ENCODE results near the gene RBFOX2.
"Not testable (repeated sequence)": the region's sequence is repeated elsewhere in the genome, so short reads cannot be mapped to it uniquely, and the experiment has no call there.

Gene RBFOX2

GRCh38 chr22:35728639-35729308 lies 299.9 kb downstream of the RBFOX2 start:
- no peak for DNase-seq

GRCh38 chr22:35727436-35727835 lies 301.2 kb downstream of the RBFOX2 start:
- no peak for DNase-seq

- no peak for DNase-seq
Measured at GRCh38 chr22:35726933-35727332, 301.7 kb downstream of the RBFOX2 start.

GRCh38 chr22:35726398-35726797 lies 302.2 kb downstream of the RBFOX2 start:
- DNase-seq, result no peak

- no peak for DNase-seq
Measured at GRCh38 chr22:35725521-35725920, 303.1 kb downstream of the RBFOX2 start.

GRCh38 chr22:35721960-35722359 lies 306.7 kb downstream of the RBFOX2 start:
- DNase-seq, result no peak

GRCh38 chr22:35719212-35719875 lies 309.3 kb downstream of the RBFOX2 start:
- no peak for DNase-seq

GRCh38 chr22:35717572-35717971 lies 311.1 kb downstream of the RBFOX2 start, which contains the start of gene APOL5:
Gene APOL5, plus strand, starts transcription at chr22:35717872. Its CDS starts 0 bp downstream, at chr22:35717872.
- DNase-seq, result no peak

GRCh38 chr22:35712672-35713071 lies 316.0 kb downstream of the RBFOX2 start:
- DNase-seq, result no peak

- DNase-seq, result no peak
Measured at GRCh38 chr22:35711336-35711735, 317.3 kb downstream of the RBFOX2 start.

GRCh38 chr22:35708917-35709316 lies 319.7 kb downstream of the RBFOX2 start:
- no peak for DNase-seq

GRCh38 chr22:35708453-35708852 lies 320.2 kb downstream of the RBFOX2 start:
- no peak for DNase-seq

GRCh38 chr22:35705141-35705540 lies 323.5 kb downstream of the RBFOX2 start:
- DNase-seq, result no peak

- DNase-seq, result no peak
Measured at GRCh38 chr22:35703861-35704584, 324.6 kb downstream of the RBFOX2 start.

- DNase-seq, result not testable (repeated sequence)
Measured at GRCh38 chr22:35699852-35700251, 328.8 kb downstream of the RBFOX2 start.

- no peak for DNase-seq
Measured at GRCh38 chr22:35697142-35697541, 331.5 kb downstream of the RBFOX2 start.

GRCh38 chr22:35695202-35695601 lies 333.4 kb downstream of the RBFOX2 start:
- DNase-seq, result no peak

GRCh38 chr22:35690001-35690400 lies 338.6 kb downstream of the RBFOX2 start:
- DNase-seq, result no peak

GRCh38 chr22:35688913-35689675 lies 339.5 kb downstream of the RBFOX2 start:
- DNase-seq, result no peak

All from stimulated activated CD4-positive, alpha-beta T cell treated with anti-CD3 and anti-CD28 coated beads, Interleukin-12 subunit alpha, Interleukin-12 subunit beta, amount 100 ng/mL, for 4 hours (primary cell).